ENCODE data around the gene AGR2. TPM values are rescaled to one million over a fixed set of nuclear protein-coding genes. Genes with fewer than 3 reads are reported as not detected.

The AGR2 gene
- total and polyA plus RNA-seq, 8 donors = 32.1 to 2,927 (median 186) TPM

DNA sequence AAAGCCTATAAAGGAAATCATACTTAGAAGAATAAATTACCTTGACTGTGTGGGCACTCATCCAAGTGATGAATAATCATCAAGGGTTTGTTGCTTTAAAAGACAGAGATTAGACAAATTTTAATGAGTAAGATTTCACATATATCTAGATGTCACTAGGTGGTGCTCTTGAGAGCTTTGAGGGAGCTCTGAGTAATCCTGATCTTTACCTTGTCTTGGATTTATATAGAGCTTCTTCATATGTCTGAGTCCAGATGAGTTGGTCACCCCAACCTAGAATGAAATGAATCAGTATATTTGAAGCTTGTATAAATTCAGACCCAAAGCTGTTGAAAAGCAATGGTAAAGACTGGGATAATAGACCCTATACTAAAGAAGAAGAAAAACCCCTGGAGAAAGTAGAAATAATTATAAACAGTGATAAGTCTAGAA lies 3.7 kb downstream of the AGR2 start:
- no peak for TF ChIP-seq POLR2A (IDR thresholded peaks at IDR 0.05)
- no peak for TF ChIP-seq EP300 (IDR thresholded peaks at IDR 0.05)
- TF ChIP-seq, protein P1, sequence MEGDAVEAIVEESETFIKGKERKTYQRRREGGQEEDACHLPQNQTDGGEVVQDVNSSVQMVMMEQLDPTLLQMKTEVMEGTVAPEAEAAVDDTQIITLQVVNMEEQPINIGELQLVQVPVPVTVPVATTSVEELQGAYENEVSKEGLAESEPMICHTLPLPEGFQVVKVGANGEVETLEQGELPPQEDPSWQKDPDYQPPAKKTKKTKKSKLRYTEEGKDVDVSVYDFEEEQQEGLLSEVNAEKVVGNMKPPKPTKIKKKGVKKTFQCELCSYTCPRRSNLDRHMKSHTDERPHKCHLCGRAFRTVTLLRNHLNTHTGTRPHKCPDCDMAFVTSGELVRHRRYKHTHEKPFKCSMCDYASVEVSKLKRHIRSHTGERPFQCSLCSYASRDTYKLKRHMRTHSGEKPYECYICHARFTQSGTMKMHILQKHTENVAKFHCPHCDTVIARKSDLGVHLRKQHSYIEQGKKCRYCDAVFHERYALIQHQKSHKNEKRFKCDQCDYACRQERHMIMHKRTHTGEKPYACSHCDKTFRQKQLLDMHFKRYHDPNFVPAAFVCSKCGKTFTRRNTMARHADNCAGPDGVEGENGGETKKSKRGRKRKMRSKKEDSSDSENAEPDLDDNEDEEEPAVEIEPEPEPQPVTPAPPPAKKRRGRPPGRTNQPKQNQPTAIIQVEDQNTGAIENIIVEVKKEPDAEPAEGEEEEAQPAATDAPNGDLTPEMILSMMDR (IDR thresholded peaks at IDR 0.05) = peak in 3 of 7 experiments; percentile 22 to 31 (median 25)
- TF ChIP-seq POLR2AphosphoS5 (IDR thresholded peaks at IDR 0.05) = no peak
- DNase-seq = peak in 1 of 2 donors; percentile 73
- peak overlapping the region in 3 of 5 donors; percentile 54 to 79 (median 57) for H3K27ac ChIP-seq
- peaks cover 0 to 18% (median 2%) of the 10 kb centered on the region in 4 donors for H3K4me1 ChIP-seq
- no peaks in the 10 kb centered on the region for H3K27me3 ChIP-seq
- H3K36me3 ChIP-seq = peaks cover 0 to 22% (median under 1%) of the 10 kb centered on the region in 4 donors
- intact Hi-C loops (cut with DNase I; ENCODE audit: low total_unique reads) = no loop called here
- peak overlapping the region in 2 of 4 donors; percentile 42 to 43 for H3K4me3 ChIP-seq
- H3K9me3 ChIP-seq = no peaks in the 10 kb centered on the region

DNA sequence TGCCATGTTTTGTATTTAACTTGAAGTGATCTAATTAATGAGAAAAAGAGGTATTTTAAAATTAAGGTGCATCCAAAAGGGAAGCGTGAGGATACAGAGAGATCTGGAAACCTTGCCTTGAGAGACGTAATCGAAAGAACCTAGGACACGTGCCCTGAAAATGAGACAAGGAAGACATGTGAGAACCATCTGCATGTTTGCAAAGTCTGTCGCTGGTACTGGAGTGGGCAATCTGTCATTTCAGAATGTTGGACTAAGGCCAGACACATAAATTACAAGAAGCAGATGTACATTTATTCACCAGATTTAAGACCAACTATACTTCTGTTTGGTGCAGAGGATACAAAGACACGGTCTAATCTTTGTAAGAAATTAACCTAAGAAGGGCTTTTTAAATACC lies 9.2 kb downstream of the AGR2 start:
- WGBS, 5 donors = 28 to 43% (median 40%) methylated on average over 6 of the region's 6 CpGs

DNA sequence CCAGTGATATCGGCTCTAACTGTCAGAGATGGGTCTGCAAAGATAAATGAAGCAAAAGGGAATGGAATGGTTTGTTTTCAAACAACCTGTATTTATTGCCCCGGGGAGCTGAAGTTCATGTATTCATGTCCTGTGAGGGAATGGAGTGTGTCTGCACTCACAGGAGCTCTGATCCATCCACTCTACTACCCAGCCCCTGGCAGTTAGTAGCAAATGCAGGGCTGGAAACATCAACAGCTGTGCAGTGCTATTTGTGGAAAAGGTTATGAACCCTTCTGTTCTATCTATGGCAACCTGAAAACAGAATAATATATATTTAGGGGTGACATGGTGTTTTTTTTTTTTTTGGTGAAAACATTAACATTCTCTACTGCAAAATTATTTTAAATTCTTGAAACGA lies 9.8 kb downstream of the AGR2 start:
- intact Hi-C loops (cut with DNase I; ENCODE audit: low total_unique reads) = no loop called here
- Histone ChIP-seq H3K4me3 (no peak overlapping the region), H3K9me3 (no peaks in the 10 kb centered on the region)

More for the DNA sequence above, 9.2 kb downstream of the AGR2 start:
- Histone ChIP-seq H3K27ac (peak overlapping the region in 1 of 5 donors; percentile 5), H3K9me3 (no peaks in the 10 kb centered on the region), H3K4me3 (no peak overlapping the region), H3K4me1 (peaks cover 0 to 13% (median under 1%) of the 10 kb centered on the region in 4 donors), H3K27me3 (no peaks in the 10 kb centered on the region), H3K36me3 (peaks cover 0 to 42% (median 8%) of the 10 kb centered on the region in 4 donors)
- TF ChIP-seq, protein P1 (IDR thresholded peaks at IDR 0.05) = no peak
- TF ChIP-seq EP300 (IDR thresholded peaks at IDR 0.05) (no peak), POLR2A (IDR thresholded peaks at IDR 0.05) (no peak), POLR2AphosphoS5 (IDR thresholded peaks at IDR 0.05) (peak in 1 of 3 donors; percentile 9)
- peak in 1 of 2 donors; percentile 58 for DNase-seq
- intact Hi-C loops (cut with DNase I; ENCODE audit: low total_unique reads) = no loop called here

DNA sequence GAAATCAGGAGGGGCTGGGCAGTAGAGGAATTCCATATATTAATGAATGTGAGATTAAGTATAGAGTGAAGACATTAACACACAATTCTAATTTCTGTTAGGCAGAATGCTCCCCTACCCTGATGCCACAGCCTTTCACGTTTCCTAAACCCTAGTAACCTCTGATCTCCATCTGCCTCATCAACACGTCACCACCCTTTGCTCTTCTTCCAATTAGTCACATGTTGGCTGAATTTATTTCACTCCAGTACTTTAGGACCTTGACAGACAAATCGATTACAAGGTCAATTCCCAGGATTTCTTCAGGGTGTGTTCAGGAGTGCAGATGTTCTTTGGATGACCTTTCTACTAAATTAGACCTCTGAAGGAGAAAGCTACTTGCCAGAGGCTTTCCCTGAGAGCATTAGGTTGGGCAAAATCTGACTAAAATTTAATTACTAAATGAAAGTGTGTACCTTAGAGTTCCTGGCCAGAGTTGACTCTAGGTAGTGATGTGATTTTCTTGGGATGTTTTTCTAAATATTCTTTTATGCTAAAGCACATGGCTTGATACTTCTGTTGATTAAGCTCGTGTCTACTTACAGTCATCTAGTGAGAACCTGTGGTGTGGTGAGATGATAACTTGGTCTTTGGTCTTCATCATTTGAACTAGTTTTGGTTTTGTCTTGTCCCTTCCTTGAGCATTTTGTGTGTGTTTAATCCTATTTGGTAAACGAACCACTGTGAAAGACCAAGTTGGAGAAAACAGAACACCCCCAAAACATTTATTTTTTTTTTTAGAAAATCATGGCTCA lies 12.7 kb downstream of the AGR2 start:
- H3K9me3 ChIP-seq = no peaks in the 10 kb centered on the region
- H3K36me3 ChIP-seq = peaks cover 0 to 22% (median 8%) of the 10 kb centered on the region in 4 donors
- H3K27me3 ChIP-seq = no peaks in the 10 kb centered on the region
- TF ChIP-seq, protein P1 (IDR thresholded peaks at IDR 0.05) = no peak
- TF ChIP-seq POLR2A (IDR thresholded peaks at IDR 0.05) (peak in 1 of 4 donors; percentile 11), EP300 (IDR thresholded peaks at IDR 0.05) (no peak), POLR2AphosphoS5 (IDR thresholded peaks at IDR 0.05) (peak in 1 of 3 donors; percentile 76)
- no peak overlapping the region for H3K27ac ChIP-seq
- DNase-seq = peak in 1 of 2 donors; percentile 57
- H3K4me1 ChIP-seq = no peaks in the 10 kb centered on the region
- WGBS, 5 donors = 37 to 59% (median 44%) methylated on average over 5 of the region's 5 CpGs
- intact Hi-C loops (cut with DNase I; ENCODE audit: low total_unique reads) = no loop called here
- H3K4me3 ChIP-seq = no peak overlapping the region

More for the DNA sequence above, 9.8 kb downstream of the AGR2 start:
- peaks cover 0 to 7% (median 0%) of the 10 kb centered on the region in 4 donors for H3K4me1 ChIP-seq
- H3K27me3 ChIP-seq = no peaks in the 10 kb centered on the region
- 42 to 57% (median 45%) methylated on average over 3 of the region's 3 CpGs for WGBS, 5 donors
- peaks cover 0 to 37% (median 8%) of the 10 kb centered on the region in 4 donors for H3K36me3 ChIP-seq
- no peak overlapping the region for H3K27ac ChIP-seq
- no peak for TF ChIP-seq POLR2AphosphoS5 (IDR thresholded peaks at IDR 0.05)
- TF ChIP-seq POLR2A (IDR thresholded peaks at IDR 0.05) = no peak
- TF ChIP-seq, protein P1 (IDR thresholded peaks at IDR 0.05) = no peak
- TF ChIP-seq EP300 (IDR thresholded peaks at IDR 0.05) = no peak
- DNase-seq = no peak

All from stomach (tissue), 9 donors.